LoVo (cell line): ENCODE measurements around the gene BPTF.
"Not testable (repeated sequence)": the region's sequence is repeated elsewhere in the genome, so short reads cannot be mapped to it uniquely, and the experiment has no call there.

Experiments
- DNase-seq: peaks from one replicate; pipeline ENCODE4 v3.0.0-alpha.2; 2016; ENCODE audit warnings: low spot score

BPTF gene

GRCh38 chr17:67974598-67975066 is 149.3 kb downstream of the BPTF start:
- DNase-seq = no peak

DNA sequence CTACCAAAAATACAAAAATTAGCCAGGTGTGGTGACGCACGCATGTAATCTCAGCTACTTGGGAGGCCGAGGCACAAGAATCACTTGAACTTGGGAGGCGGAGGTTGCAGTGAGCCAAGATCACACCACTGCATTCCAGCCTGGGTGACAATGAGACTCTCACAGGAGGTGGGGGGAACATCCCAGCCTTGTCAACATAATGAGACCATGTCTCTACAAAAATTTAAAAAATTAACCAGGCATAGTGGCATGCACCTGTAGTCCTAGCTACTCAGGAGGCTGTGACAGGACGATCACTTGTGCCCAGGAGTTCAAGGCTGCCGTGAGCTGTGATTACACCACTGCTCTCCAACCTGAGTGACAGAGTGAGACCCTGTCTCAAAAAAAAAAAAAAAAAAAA is 151.0 kb downstream of the BPTF start:
- not testable (repeated sequence) for DNase-seq

DNA sequence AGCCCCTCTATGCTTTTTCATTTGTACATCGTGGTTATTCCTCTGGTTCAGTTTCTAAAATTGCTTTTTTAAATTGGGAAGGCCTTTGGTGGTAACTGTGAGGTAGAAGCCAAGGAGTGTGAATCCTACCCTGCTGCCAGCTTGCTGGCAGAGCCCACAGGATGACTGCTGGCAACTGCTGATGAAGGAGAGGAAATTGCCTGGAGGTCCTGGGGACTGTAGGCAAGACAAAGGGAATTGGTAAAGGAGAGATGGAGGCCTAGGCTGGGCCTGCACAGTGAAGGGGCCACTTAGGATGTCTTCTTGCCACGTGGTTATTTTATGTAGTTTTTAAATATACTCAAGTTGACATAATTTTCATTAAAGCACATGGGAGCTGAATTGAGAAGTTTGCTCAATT is 155.2 kb downstream of the BPTF start:
- DNase-seq = no peak

DNA sequence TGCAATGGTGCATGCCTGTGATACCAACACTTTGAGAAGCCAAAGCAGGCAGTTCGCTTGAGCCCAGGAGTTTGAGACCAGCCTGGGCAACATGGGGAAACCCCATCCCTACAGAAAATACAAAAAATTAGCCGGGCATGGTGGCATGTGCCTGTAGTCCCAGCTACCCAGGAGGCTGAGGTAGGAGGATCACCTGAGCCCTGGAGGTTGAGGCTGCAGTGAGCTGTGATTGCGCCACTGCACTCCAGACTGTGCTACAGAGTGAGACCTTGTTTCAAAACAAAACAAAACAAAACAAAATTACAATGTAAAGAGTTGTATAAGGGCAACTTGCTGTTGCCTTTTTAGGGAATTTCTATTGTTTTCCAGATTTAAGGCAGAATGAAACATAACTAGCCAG is 155.6 kb downstream of the BPTF start:
- not testable (repeated sequence) for DNase-seq

DNA sequence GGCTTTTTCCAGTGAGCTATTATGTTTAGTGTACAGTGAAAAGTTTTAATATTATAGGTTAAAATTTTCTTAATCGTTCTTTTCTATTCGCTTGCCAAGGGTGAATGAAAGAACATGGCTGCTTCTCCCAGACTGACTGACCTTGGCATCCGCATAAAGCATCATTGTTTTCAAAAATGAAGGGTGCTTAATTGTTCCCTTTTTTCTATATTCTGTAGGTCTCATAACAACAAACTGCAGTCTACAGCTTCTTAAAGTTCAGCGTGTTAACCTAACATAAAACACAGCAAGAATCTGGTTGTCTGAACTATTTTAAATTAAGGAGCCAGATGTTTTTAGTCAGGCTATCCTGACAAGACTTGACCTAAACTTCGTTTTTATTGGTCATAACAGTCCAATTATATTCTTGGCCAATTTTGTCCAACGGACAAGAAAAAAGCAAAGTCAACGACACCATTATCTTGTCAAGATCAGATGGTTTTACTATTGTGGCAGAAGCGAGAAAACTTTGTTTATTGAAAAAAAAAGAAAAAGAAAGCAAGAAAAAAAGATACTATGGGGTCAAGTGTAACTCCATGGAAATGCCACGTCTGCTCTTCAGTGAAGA is 156.8 kb downstream of the BPTF start:
- no peak for DNase-seq

DNA sequence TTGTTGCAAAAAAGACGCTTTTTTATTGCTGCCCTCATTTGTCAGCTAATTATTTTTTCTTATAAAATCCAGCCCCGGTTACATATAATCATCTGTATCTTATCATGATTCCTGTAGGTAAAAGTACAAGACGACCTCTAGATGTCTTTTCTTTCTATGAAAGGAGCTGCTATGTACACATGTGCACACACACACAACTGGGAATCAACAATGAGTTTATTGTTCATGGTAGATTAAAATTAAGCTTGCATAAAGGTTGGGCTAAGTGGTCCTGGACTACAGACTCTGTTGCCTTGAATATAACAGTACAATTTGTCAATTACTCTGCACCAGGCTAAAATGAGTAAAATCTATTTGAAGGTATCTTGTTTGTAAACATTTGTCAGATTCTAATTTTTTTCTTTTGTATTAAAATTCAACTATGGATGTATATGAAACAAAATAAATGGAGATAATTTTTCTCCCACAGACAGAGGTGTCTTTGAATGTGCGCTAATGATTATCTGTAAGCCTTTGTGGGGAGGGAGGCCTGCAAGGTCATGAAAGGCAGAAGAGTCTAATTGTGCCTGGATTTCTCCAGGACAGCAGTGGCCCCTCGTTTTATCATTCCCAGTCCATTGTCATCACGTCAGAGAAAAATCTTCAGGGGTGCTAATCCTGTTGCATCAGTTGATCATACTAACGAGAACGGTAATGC is 157.5 kb downstream of the BPTF start:
- no peak for DNase-seq

DNA sequence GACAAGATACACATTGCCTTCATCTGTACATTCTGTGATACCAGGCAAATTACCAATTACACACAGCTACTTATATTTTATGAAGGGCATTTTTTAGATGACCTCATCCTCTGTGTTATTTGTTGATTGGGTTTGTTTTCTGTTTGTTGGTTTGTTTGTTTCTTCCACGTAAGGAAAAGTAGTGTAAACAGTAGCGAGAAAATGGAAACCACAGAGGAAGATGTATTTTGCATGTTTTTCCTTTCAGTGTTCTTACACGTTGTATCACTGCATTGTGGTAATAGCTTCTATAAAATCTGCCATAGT is 158.0 kb downstream of the BPTF start:
- no peak for DNase-seq

DNA sequence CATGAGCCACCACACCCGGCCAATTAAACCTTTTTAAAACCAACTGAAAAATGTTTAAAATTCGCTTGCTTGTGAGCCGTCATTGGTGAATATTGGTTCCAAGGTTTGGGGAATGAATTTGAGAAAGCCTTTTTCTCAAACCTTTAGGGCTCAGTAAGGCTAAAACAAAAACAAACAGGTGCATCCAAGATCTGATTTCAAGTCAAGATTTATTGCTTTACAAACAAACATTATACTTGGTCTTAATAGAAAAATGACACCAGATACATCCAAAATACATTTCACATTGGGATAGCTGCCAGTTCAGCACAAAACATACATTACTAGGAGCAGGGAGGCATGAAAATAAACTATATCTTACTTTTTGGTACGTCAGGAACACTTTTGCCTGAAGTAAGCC is 165.6 kb downstream of the BPTF start:
- DNase-seq = no peak

- DNase-seq = no peak
Observed at GRCh38 chr17:67992548-67993152, 167.3 kb downstream of the BPTF start.

GRCh38 chr17:67993153-67993997 is 168.1 kb downstream of the BPTF start:
- DNase-seq = peak; percentile 90

GRCh38 chr17:67993998-67994361 is 168.7 kb downstream of the BPTF start:
- DNase-seq = no peak

- DNase-seq = peak; percentile 30
Observed at GRCh38 chr17:67994817-67995569, 169.7 kb downstream of the BPTF start.

DNA sequence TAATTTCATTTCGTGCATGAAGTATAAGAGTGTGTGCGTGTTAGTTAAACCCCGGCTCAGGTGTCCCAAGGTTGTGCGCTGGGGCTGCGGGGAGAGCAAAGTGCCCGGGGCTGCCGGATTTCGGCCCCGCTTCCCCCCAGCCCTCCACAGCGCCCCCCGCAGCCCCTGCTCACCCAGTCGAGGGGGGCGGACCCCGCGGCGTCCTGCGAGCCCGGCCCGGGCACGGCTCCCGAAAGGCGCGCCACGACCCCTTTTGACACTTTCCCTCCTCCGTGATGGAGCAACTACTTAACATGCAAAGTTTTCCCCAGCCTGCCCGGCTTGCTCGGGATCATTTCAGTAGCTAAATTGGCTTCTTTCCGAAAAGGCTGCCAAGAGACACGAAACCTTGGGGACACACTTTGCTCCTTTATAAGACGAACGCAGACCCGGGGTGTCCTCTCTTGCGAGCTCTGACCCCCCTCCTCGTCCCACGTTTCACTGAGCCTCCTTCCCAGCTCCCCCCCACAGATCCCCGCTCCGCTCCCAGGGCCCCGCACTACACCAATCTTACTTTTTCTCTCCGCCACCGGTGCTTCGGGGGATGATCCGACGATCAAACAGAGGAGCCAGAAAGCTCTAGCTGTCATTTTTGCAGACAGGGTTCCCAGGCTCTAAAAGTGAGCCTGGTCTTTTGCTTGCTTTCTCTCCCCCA is 170.4 kb downstream of the BPTF start:
- no peak for DNase-seq

DNA sequence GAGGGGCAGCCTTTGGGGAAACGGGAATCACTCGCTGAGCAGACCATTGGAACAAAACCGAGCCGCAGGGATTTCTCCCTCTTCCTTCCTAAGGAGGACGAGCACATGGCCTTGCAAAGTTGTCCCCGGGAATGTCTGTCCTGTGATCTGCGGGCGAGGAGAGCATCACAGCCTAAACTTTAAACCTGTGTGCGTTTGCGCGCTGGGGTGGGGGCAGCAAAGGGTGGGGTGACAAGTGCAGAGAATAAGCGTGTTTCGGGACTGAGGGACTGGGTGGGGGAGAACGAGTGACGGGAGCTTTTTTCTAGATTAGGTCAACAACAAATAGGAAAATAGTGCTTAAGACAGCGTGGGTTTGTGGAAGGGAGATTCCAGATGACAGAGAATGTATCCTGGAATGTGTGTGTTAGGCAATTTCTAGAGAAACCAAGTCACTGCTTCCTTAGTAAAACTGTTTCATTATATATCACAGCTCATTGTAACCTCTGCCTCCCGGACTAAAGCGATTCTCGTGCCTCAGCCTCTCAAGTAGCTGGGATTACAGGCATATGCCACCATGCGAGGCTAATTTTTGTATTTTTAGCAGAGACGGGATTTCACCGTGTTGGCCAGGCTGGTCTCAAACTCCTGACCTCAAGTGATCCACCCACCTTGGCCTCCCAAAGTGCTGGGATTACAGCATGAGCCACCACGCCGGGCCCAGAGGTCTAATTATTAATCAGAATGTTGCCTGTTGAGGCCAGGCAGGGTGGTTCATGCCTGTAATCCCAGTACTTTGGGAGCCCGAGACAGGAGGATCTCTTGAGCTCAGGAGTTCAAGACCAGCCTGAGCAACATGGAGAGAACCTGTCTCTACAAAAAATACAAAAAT is 171.2 kb downstream of the BPTF start, which contains the start of gene C17orf58:
Gene C17orf58 (minus strand): TSS at position 169 of the 871 bp plus-strand sequence. CDS start 271 bp downstream, outside the sequence.
- DNase-seq = not testable (repeated sequence)

- no peak for DNase-seq
Observed at GRCh38 chr17:67998466-67998865, 173.2 kb downstream of the BPTF start.

- DNase-seq = peak; percentile 30
Observed at GRCh38 chr17:67999291-67999911, 174.1 kb downstream of the BPTF start.

GRCh38 chr17:68004201-68004600 is 178.9 kb downstream of the BPTF start:
- no peak for DNase-seq

GRCh38 chr17:68006797-68007196 is 181.5 kb downstream of the BPTF start:
- no peak for DNase-seq

- peak; percentile 48 for DNase-seq
Observed at GRCh38 chr17:68011199-68011665, 185.9 kb downstream of the BPTF start.

DNA sequence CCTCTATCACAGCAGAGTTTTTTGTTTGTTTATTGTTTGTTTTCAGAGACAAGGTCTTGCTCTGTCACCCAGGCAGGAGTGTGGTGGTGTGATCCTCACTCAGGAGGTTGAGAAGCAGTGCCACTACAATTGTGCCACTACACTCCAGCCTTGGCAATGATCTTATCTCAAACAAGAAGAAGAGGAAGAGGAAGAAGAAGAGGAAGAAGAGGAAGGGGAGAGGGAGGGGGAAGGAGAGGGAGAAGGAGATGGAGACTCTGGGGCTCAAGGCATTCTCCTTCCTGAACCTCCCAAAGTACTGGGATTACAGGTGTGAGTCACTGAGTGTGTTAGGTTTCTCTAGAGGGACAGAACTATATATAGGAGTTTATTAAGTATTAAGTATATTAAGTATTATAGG is 188.1 kb downstream of the BPTF start:
- no peak for DNase-seq
